Erythroblast (primary cell): ENCODE data around the gene ARID3B.
"Not testable (repeated sequence)": the region's sequence is repeated elsewhere in the genome, so short reads cannot be mapped to it uniquely, and the experiment has no call there.

ENCODE experiments used
- DNase-seq, 2 experiments: peaks; one replicate each; lab custom pipeline; 2025; lab: John Stamatoyannopoulos, UW
- GATA1 ChIP-seq: IDR thresholded peaks from 2 replicates; pipeline ENCODE4 v1.6.1; 2011; ENCODE audit warnings: low read depth, mild to moderate bottlenecking, control low read depth, low read length, moderate library complexity
- POLR2A ChIP-seq: IDR thresholded peaks from 2 replicates; pipeline ENCODE4 v1.6.1; 2011; ENCODE audit warnings: mild to moderate bottlenecking, low read length

Gene ARID3B, protein sequence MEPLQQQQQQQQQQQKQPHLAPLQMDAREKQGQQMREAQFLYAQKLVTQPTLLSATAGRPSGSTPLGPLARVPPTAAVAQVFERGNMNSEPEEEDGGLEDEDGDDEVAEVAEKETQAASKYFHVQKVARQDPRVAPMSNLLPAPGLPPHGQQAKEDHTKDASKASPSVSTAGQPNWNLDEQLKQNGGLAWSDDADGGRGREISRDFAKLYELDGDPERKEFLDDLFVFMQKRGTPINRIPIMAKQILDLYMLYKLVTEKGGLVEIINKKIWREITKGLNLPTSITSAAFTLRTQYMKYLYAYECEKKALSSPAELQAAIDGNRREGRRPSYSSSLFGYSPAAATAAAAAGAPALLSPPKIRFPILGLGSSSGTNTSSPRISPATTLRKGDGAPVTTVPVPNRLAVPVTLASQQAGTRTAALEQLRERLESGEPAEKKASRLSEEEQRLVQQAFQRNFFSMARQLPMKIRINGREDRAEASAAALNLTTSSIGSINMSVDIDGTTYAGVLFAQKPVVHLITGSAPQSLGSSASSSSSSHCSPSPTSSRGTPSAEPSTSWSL

DNA sequence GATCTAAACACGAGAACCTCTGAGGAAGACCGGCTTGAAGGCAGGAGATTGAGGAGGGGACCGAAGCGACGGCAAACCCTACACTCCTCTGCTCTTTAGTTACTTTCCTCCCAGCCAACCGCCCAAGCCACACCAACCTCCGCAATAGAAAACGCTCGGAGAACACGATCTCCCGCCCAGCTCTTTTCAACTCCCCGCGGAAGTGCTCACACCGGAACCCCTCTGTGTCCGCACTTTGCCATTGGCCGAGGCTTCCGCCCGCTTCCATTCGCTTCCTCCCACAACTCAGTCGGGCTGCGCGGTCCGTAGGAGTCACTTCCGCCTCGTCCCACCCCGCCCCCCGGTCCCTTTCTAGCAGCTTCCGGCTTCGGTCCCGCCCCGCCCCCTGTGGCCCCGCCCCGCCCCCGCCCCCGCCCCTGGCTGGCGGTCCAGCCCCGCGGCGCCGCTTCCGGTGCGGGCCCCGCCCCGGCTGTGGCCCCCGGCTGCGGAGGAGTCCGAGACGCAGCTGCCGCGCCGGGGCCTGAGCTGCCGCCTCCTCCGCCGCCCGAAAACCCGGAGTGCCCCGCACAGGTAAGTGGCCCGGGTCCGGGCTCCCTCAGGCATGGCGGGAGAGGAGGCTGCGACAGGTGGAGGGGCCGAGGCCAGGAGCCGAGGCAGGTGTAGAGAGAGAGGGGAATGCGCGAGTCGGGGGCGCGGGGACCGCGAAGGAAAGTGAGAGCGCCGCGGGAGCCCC is at the start of gene ARID3B:
Gene ARID3B (plus strand): TSS at position 460 of the 733 bp plus-strand sequence. CDS start 2,717 bp downstream, outside the sequence.
- TF ChIP-seq POLR2A (peak; percentile 97), GATA1 (no peak)
- peak; percentile 98 to 99 for DNase-seq

DNA sequence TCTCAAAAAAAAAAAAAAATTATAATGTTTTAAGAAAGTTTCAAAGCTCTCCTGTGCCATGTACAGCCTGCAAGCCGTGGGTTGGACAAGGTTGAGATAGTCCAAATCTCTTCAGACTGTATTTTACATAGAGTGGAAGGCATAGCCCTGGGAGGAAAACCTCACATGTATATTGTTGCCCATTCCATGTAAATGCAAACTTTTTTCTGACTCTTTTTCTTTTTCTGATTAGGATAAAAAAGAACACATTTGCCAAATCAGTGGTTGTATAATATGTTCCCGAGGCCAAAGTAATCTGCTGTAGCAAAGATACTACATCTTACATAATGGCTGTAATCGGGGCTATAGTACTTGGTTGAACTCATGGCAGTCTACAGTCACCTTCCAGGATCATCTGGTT is 44.4 kb upstream of the ARID3B start:
- DNase-seq = no peak
- TF ChIP-seq GATA1 (no peak), POLR2A (no peak)

DNA sequence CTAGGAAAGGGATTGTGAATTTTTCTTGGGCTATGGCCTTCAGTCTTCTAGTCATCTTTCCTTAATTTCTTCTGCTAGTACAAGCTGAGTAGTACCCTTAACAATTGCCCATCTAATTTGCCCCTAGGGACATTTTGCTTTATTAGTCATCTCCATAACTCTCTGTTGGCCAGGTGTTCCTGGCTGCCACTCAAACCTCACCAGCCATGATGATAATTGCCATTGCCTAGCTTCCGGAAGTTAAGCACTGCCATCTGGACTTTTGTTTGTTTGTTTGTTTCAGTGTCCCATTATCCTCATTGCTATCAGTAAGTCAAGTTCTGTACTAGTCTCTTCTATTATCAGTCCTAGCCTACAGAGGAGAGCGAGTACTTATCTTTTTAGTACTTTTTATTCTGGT is 43.4 kb upstream of the ARID3B start:
- no peak for DNase-seq
- TF ChIP-seq GATA1 (no peak), POLR2A (no peak)

DNA sequence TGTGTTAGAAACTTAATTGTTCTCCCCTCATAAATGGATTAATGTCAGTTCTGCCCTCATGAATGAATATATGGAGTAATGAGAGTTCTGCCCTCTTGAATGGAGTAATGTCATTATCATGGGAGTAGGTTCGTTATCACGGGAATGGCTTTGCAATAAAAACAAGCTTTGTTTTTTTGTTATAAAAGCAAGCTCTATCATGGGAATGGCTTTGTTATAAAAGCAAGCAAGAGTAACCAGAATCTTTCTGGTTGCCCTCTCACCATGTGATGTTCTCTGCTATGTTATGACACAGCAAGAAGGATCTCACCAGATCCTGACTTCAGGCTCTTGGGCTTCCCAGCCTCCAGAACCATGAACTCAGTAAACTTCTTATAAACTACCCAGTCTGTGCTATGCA is 41.7 kb upstream of the ARID3B start:
- TF ChIP-seq GATA1 (no peak), POLR2A (no peak)
- no peak for DNase-seq

DNA sequence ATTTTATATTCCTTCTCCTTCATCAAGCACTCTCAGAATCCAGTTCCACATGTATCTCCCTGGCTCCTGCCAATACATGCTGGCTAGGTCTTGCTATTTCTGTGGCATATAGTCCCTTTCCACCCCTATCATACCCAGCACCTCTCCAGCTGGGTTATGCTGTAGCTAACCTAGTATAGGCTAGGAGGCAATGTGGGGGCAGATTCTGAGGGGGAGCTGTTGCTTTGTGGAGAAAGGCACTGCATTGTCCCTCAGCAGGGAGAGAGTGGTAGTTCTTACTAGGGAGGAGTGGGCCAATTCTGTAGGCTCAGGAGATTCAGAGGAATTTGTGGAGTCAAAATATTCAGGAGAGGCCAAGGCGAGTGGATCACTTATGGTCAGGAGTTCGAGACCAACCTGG is 40.6 kb upstream of the ARID3B start:
- no peak for DNase-seq
- no peak for TF ChIP-seq GATA1
- no peak for TF ChIP-seq POLR2A

DNA sequence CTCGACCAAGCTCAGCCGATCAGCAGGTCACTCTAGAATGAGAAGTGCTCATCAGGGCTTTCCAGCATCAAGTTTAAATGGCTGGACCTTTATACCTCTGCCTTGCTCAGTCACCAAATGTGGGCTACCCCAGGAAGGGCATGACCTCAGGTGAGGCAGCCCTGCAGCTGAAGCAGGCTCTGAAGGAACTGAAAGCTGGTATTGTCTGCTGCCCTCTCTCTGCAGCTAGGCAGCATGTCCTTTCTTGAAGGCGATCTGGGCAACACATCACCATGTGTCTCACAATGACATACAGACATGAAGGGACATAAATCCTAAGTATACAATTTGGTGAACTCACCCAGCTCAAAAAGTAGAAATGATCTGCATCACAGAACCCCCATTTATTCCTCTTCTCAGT is 38.7 kb upstream of the ARID3B start:
- DNase-seq = no peak
- TF ChIP-seq GATA1 (no peak), POLR2A (no peak)

DNA sequence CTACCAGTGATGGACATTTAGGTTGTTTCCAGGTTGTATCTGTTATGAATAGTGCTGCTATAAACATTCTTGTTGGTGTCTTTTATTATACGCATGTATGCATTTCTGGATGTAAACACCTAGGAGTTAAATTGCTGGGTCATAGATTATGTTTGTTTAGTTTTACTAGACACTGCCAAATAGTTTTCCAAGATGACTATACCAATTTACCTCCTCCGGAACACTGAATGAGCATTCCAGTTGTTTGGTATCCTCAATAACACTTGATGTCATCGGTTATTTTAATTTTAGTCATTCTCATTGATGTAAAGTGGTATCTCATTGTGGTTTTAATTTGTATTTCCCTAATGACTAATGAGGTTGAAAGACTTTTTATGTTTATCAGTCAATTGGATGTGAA is 36.6 kb upstream of the ARID3B start:
- no peak for DNase-seq
- TF ChIP-seq POLR2A (no peak), GATA1 (no peak)

DNA sequence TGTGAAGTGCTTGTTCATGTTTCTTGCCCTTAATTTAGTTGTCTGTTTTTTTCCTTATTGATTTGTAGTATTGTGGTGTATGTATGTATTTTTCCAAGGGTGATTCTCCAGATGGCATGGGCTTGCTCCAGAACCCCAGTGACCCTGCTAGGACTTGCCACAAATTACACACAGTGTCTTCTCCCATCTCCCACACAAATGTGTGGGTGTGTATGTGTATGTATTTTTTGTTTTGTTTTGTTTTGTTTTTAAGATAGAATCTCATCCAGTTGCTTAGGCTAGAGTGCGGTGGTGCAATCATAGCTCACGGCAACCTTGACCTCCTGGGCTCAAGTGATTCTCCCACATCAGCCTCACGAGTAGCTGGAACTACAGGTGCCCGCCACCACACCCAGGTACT is 36.2 kb upstream of the ARID3B start:
- TF ChIP-seq POLR2A = no peak
- no peak for DNase-seq

DNA sequence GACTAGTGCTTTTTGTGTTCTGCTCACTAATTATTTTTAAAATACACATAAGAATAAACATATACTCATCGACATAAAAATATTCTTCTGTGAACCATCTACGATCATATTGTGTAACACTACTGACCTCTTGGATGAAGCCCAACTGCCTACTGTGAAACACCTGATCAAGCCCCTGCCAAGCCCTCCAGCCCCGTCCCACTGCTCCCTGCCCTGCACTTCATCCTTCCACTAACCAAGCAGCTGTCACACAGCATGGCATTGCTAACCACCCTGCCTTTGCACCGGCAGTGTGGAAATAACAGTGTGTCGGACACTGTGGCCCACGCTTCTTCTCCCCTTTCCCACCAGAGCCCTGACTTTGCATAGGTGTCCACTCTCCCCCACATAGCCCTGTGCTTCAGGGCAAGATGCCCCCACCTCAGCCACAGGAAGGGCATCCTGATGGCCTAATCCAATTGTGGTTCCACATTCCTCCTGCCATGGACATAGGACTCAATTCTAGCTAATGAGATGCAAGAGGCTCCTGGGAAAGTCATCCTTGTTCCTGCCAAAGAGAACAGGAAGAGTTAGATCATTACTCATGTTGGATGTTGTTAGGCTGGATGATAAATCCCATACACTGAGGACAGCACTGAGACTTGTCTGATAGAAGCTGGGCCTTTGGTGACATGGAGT is 35.0 kb upstream of the ARID3B start:
- no peak for DNase-seq
- no peak for TF ChIP-seq GATA1
- no peak for TF ChIP-seq POLR2A

DNA sequence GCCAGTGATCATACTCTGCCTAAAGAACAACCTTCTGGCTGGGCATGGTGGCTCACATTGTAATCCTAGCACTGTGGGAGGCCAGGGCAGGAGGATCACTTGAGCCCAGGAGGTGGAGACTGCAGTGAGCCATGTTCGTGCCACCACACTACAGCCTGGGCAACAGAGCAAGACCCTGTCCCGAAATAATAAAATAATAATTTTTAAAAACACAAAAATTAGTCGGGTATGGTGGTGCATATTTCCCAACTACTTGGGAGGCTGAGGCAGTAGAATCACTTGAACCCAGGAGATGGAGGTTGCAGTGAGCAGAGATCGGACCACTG is 34.5 kb upstream of the ARID3B start:
- TF ChIP-seq POLR2A (no peak), GATA1 (no peak)
- no peak for DNase-seq

DNA sequence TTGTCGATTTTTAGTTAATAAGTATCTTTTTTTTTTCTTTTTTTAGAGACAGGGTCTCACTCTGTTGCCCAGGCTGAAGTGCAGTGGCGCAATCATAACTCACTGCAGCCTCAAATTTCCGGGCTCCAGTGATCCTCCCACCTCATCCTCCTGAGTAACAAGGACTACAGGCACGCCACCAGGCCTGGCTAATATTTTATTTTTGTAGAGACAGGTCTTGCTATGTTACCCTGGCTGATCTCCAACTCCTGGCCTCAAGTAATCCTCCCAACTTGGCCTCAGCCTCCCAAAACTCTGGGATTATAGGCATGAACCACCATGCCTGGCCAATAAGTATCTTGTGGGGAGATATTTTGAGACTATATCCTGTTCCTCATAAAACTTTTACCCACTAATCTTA is 29.4 kb upstream of the ARID3B start:
- no peak for DNase-seq
- TF ChIP-seq POLR2A (no peak), GATA1 (no peak)

DNA sequence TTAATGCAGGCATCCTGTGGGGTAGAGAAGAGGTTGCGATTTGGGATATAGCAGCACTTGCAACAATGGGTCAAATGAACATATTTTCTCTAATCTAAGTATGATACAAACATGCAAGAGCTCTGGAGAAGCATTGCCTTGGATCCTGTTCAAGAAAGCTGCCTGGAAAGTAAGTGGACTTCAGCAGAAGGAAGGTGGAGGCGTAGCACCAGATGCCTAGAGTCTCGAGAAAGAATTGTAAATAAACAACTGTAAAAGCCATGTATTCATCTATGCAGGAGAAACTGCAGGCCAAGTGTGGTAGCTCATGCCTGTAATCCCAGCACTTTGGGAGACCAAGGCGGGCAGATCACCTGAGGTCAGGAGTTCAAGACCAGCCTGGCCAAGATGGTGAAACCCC is 27.0 kb upstream of the ARID3B start:
- not testable (repeated sequence) for DNase-seq

DNA sequence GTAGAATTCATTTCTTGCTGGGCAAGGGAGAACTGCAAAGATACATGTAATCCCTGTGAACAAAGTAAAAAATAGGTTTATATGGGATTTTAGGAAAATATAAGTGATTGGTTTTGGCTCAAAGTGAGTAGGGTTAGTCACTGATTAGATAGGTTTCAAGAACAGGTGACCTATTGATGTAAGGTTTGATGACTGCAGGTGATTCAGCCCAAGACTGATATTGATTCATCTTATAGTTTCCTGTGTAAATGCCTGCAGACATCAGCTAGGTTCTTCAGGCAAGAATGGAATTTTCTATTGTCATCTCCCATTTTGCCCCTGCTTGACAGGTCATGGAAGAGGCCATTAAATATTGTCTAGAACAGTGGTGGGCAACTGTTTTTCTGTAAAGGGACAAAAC is 23.9 kb upstream of the ARID3B start:
- TF ChIP-seq GATA1 (no peak), POLR2A (no peak)
- DNase-seq = no peak

DNA sequence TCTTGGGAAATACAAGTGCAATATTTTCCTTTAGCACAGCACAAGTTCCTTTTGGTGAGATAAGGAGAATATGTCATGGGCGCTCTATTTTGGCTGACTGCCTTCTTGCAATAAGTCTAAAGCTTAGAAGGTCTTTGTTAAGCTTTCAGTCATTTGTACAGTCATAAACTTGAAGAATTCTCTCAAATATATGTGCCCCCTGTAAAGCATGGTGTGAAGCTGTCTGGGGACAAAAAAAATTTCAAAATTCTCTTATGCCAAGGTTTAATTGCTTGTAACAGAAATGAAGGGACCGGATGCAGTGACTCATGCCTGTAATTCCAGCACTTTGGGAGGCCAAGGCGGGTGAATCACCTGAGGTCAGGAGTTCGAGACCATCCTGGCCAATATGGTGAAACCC is 21.7 kb upstream of the ARID3B start:
- no peak for DNase-seq

More for the DNA sequence above, 21.7 kb upstream of the ARID3B start:
- TF ChIP-seq GATA1 (no peak), POLR2A (no peak)
